Kidney glomerular epithelial cell (primary cell): ENCODE data around the gene CREBRF.
"Not testable (repeated sequence)": the region's sequence is repeated elsewhere in the genome, so short reads cannot be mapped to it uniquely, and the experiment has no call there.

Experiments used
- DNase-seq: peaks from one replicate; lab custom pipeline; 2025; lab: John Stamatoyannopoulos, UW

CREBRF gene

DNA sequence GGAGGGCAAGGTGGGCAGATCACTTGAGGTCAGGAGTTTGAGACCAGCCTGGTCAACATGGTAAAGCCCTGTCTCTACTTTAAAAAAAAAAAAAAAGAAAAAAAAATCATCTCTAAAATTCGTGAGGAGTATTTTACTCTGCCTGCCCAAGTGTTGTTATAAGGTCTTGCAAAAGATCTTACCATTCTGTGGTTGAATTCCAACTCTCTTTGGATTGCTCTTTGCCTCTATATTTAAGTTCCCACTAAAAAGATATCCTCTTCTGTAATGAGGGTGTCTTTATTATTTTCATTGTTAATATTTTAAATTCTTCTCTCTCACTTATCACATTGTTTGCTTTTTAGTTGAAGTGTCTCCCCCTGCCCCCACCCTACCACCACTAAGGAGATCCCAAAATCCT, 33.4 kb downstream of the CREBRF start:
- DNase-seq, result no peak

- no peak for DNase-seq
These were observed 34.5 kb downstream of the CREBRF start for GRCh38 chr5:173090639-173091038.

DNA sequence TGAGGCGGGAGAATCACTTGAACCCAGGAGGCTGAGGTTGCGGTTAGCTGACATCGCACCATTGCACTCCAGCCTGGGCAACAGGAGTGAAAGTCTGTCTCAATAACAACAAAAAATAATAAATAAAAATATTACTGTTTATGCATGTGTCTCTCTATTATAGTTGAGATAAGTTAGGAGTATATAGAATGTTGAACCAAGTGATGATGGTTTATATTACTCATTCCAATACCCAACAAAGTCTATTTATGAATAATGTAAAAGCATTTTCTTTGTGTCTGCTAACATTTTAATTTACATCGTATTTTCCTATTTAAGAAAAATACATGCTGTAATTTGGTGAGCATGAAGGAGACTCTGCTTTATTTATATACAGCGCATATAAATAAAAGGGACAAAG, 35.8 kb downstream of the CREBRF start:
- no peak for DNase-seq

GRCh38 chr5:173093606-173094005, 37.5 kb downstream of the CREBRF start:
- DNase-seq, result no peak

GRCh38 chr5:173094012-173094661, 38.0 kb downstream of the CREBRF start:
- peak; percentile 60 for DNase-seq

GRCh38 chr5:173098787-173099186, 42.6 kb downstream of the CREBRF start:
- DNase-seq, result no peak

GRCh38 chr5:173099461-173099860, 43.3 kb downstream of the CREBRF start:
- no peak for DNase-seq

GRCh38 chr5:173101245-173101644, 45.1 kb downstream of the CREBRF start:
- no peak for DNase-seq

GRCh38 chr5:173103411-173103810, 47.3 kb downstream of the CREBRF start:
- no peak for DNase-seq

GRCh38 chr5:173108914-173109313, 52.8 kb downstream of the CREBRF start:
- DNase-seq, result no peak

DNA sequence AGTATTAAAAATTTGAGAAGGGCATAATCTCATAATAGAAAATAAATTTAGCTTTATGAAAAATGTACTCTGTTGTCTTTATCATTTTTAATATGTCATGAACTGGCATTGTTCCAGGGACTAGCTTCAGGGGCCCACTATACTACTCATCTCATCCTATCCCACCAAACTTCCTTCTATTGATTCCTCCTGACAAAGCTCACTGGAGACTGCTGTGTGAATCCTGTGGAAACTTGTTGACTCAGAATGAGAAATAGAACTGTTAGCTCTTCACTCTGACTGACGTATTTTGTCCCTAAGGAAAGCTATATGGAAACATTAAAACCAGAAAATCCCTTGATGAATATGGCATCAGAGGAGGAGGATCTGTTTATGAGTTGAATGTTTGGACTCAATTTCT, 58.4 kb downstream of the CREBRF start:
- no peak for DNase-seq

- DNase-seq, result no peak
These were observed 63.6 kb downstream of the CREBRF start for GRCh38 chr5:173119719-173120118.

GRCh38 chr5:173123416-173123815, 67.3 kb downstream of the CREBRF start:
- no peak for DNase-seq

GRCh38 chr5:173132166-173132565, 76.0 kb downstream of the CREBRF start:
- not testable (repeated sequence) for DNase-seq

- DNase-seq, result no peak
These were observed 82.6 kb downstream of the CREBRF start for GRCh38 chr5:173138707-173139106.

DNA sequence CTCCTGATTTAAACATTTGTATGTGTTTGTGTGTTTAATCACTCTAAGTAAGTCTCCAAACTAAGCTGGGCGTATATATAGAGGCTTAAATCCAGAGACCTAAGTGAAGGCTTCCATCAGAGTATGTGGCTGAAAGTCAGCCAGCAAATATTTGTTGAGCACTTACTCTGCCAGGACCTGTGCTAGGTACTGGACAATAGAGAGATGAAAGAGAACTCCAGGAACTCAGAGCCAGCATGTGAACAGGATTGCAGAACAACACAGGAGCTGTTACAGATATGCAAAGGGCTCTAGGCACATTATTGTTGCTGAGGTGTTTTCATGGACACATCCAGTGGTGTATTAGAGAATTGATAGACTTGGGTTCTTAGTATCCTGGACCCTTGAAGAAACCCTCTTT, 83.5 kb downstream of the CREBRF start:
- no peak for DNase-seq

DNA sequence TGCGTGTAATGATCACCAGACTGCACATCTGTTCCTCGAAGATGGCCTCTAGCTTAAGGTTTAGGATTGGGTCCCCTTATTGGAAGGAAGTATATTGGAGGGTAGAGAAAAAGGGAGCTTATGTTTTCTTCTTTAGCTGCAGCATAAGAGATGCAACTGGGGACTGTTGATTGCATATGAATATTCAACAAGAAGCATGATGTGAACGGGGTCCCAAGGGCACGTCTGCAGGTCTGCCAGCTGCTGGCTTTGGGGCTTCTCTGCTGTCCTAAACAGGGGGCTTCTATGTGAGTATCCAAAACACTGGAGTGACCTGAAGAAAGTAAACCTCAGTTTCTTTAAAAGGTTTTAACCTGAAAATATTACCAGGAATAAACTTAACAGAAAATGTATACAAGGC, 84.6 kb downstream of the CREBRF start:
- DNase-seq, result no peak

GRCh38 chr5:173143567-173143966, 87.4 kb downstream of the CREBRF start:
- no peak for DNase-seq

- peak; percentile 95 for DNase-seq
These were observed 88.3 kb downstream of the CREBRF start, which contains the start of gene BNIP1 for GRCh38 chr5:173144200-173145176. BNIP1 (plus strand) TSS chr5:173144531; CDS start chr5:173144546, 15 bp downstream.

GRCh38 chr5:173148354-173148753, 92.2 kb downstream of the CREBRF start:
- DNase-seq, result no peak

DNA sequence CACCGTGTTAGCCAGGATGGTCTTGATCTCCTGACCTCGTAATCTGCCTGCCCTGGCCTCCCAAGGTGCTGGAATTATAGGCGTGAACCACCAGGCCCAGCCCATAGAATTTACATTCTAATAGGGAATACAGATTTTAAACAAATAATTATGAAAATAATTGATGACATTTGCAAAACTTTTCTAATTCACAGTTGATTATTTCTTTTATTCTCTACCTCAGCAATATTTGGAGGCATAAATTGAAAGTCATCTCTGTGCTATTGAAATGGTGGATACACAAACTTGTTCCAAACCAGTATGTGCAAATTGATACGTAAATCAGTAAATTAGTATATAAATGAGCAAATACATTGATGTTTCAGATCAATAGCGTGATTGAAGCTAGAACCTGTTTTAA, 96.4 kb downstream of the CREBRF start:
- no peak for DNase-seq

- DNase-seq, result no peak
These were observed 97.7 kb downstream of the CREBRF start for GRCh38 chr5:173153842-173154241.

DNA sequence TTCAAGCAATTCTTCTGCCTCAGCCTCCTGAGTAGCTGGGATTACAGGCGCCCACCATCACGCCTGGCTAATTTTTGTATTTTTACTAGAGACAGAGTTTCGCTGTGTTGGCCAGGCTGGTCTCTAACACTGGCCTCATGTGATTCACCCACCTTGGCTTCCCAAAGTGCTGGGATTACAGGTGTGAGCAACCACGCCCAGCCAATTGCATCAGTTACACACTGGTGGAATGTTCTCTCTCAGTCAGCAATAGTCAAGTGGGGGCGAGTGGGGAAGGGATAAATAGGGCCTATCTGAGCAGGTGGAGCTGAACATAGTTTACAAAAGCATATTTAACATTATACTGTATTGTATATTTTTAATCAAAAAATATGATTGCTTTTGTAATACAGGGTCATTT, 98.5 kb downstream of the CREBRF start:
- DNase-seq, result not testable (repeated sequence)
